ENCODE measurements around the gene MRPL43. TPM values are rescaled to one million over a fixed set of nuclear protein-coding genes. Genes with fewer than 3 reads are reported as not detected.
"Not testable (repeated sequence)": the region's sequence is repeated elsewhere in the genome, so short reads cannot be mapped to it uniquely, and the experiment has no call there.

Gene MRPL43
- total and polyA plus RNA-seq, 10 donors = 38.3 to 92.4 (median 51.0) TPM

- intact Hi-C loops (cut with DNase I; ENCODE audit: low total_unique reads) = no loop called here
- WGBS, 5 donors = 92 to 95% (median 92%) methylated on average over 5 to 7 of the region's 7 CpGs
- H3K27ac ChIP-seq = no peak overlapping the region
- H3K4me1 ChIP-seq = peaks cover 6 to 38% (median 24%) of the 10 kb centered on the region in 6 donors
- peaks cover 5 to 59% (median 49%) of the 10 kb centered on the region in 6 donors for H3K36me3 ChIP-seq
- TF ChIP-seq POLR2A (IDR thresholded peaks at IDR 0.05) (no peak), POLR2AphosphoS5 (IDR thresholded peaks at IDR 0.05) (no peak), CTCF (IDR thresholded peaks at IDR 0.05 in 8 of 11, conservative IDR thresholded peaks at IDR 0.05 in 3 of 11) (no peak)
- no peaks in the 10 kb centered on the region for H3K9me3 ChIP-seq
- no peak overlapping the region for H3K4me3 ChIP-seq
- DNase-seq = peak; percentile 59
- peaks cover 0 to 6% (median 0%) of the 10 kb centered on the region in 7 donors for H3K27me3 ChIP-seq (replicated peaks in 1 of 7)
Observed at GRCh38 chr10:101035314-101035713, 48.0 kb upstream of the MRPL43 start.

- intact Hi-C loops (cut with DNase I; ENCODE audit: low total_unique reads); H3K9me3 ChIP-seq; DNase-seq; H3K27ac ChIP-seq; H3K4me3 ChIP-seq: not testable (repeated sequence)
- Histone ChIP-seq H3K36me3 (peaks cover 5 to 51% (median 44%) of the 10 kb centered on the region in 6 donors), H3K4me1 (peaks cover 6 to 47% (median 28%) of the 10 kb centered on the region in 6 donors), H3K27me3 (replicated peaks in 1 of 7) (peaks cover 0 to 15% (median 0%) of the 10 kb centered on the region in 7 donors)
- WGBS, 5 donors = 86 to 95% (median 93%) methylated on average over 4 of the region's 4 CpGs
Observed at GRCh38 chr10:101034404-101034803, 47.1 kb upstream of the MRPL43 start.

GRCh38 chr10:101033276-101033675 lies 46.0 kb upstream of the MRPL43 start:
- intact Hi-C loops (cut with DNase I; ENCODE audit: low total_unique reads) = no loop called here
- H3K4me3 ChIP-seq = peak overlapping the region in 4 of 8 donors; percentile 50 to 82 (median 66)
- H3K9me3 ChIP-seq = no peaks in the 10 kb centered on the region

GRCh38 chr10:101032637-101033224 lies 45.4 kb upstream of the MRPL43 start:
- intact Hi-C loops (cut with DNase I; ENCODE audit: low total_unique reads) = no loop called here
- TF ChIP-seq POLR2AphosphoS5 (IDR thresholded peaks at IDR 0.05) (peak in 1 of 3 donors; percentile 2), POLR2A (IDR thresholded peaks at IDR 0.05) (no peak)
- WGBS, 5 donors = 5 to 63% (median 8%) methylated on average over 1 to 6 of the region's 6 CpGs
- peak overlapping the region; percentile 81 to 97 (median 94) for H3K27ac ChIP-seq
- peaks cover 0 to 24% (median 0%) of the 10 kb centered on the region in 7 donors for H3K27me3 ChIP-seq (replicated peaks in 1 of 7)
- DNase-seq = no peak
- H3K9me3 ChIP-seq = no peaks in the 10 kb centered on the region
- H3K4me3 ChIP-seq = peak overlapping the region; percentile 50 to 82 (median 75)
- H3K4me1 ChIP-seq = peaks cover 6 to 58% (median 33%) of the 10 kb centered on the region in 6 donors
- peaks cover 5 to 34% (median 30%) of the 10 kb centered on the region in 6 donors for H3K36me3 ChIP-seq

More at GRCh38 chr10:101033276-101033675, 46.0 kb upstream of the MRPL43 start:
- H3K36me3 ChIP-seq = peaks cover 5 to 39% (median 35%) of the 10 kb centered on the region in 6 donors
- no peak for TF ChIP-seq CTCF (IDR thresholded peaks at IDR 0.05 in 8 of 11, conservative IDR thresholded peaks at IDR 0.05 in 3 of 11)
- no peak for TF ChIP-seq POLR2A (IDR thresholded peaks at IDR 0.05)
- no peak for TF ChIP-seq POLR2AphosphoS5 (IDR thresholded peaks at IDR 0.05)
- peaks cover 0 to 24% (median 0%) of the 10 kb centered on the region in 7 donors for H3K27me3 ChIP-seq (replicated peaks in 1 of 7)
- no peak for DNase-seq
- peak overlapping the region in 7 of 8 donors; percentile 92 to 97 (median 95) for H3K27ac ChIP-seq
- H3K4me1 ChIP-seq = peaks cover 6 to 58% (median 33%) of the 10 kb centered on the region in 6 donors
- 65 to 77% (median 75%) methylated on average over 3 of the region's 3 CpGs for WGBS, 5 donors
